D721Med (cell line): Measurements from ENCODE around the gene SLC6A6.
"Not testable (repeated sequence)": the region's sequence is repeated elsewhere in the genome, so short reads cannot be mapped to it uniquely, and the experiment has no call there.

Experiments used
- DNase-seq: peaks from one replicate; pipeline ENCODE4 v3.0.0; 2011; ENCODE audit warnings: low spot score; ENCODE audit not compliant: insufficient read length
- FAIRE-seq: peaks from 2 replicates; lab custom pipeline; 2011; peaks lifted over from hg19 to GRCh38; lab: Jason Lieb, UNC
- TF ChIP-seq, protein P1 (sequence below): IDR thresholded peaks from 2 replicates; pipeline ENCODE4 v1.5.1; 2012; ENCODE audit warnings: mild to moderate bottlenecking, control low read depth; ENCODE audit not compliant: insufficient read depth; ENCODE audit errors: missing control alignments

SLC6A6 gene

DNA sequence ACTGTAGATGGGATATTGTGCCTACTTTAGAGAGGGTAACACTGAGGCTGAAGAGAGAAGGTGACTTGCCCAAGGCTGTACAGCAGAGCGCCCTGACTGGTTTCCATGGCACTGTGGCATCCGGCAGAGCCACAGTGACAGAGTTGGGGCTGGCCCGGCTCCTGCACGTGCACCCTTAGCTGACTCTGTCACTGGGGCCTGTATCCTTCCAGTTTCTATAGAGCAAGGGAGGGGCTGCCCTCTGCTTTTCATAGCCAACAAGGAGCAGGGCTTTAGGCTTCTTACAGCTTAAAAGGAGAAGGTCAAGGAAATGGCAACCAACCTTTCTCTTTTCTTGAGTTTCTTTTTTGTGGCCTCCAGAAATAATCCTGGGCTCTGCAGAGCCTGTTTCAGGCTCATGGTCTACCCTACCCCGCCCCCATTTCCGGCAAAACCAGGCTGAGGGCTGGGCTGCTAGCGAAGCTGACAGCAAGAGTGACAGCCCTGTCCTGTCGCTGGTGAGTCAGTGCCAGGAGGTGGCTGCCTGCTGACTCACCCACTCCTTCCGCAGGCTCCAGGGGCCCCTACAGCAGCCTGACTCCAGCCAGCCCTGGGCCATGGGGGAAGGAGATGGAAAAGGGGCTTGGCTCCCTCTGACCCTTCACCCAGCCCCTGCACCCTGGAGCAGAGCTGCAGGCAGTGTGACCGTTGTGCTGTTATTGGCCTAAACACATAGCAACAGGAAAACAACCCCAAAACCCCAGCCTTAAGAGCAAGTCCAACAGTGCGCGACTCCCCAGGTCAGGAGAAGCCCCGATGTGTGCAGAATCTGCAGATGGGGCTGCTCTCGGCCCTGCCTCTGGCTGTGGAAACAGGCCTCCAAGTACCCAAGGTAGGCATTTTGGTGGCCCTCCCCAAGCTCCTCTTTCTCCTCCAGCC is 29.8 kb downstream of the SLC6A6 start:
- TF ChIP-seq, protein P1, sequence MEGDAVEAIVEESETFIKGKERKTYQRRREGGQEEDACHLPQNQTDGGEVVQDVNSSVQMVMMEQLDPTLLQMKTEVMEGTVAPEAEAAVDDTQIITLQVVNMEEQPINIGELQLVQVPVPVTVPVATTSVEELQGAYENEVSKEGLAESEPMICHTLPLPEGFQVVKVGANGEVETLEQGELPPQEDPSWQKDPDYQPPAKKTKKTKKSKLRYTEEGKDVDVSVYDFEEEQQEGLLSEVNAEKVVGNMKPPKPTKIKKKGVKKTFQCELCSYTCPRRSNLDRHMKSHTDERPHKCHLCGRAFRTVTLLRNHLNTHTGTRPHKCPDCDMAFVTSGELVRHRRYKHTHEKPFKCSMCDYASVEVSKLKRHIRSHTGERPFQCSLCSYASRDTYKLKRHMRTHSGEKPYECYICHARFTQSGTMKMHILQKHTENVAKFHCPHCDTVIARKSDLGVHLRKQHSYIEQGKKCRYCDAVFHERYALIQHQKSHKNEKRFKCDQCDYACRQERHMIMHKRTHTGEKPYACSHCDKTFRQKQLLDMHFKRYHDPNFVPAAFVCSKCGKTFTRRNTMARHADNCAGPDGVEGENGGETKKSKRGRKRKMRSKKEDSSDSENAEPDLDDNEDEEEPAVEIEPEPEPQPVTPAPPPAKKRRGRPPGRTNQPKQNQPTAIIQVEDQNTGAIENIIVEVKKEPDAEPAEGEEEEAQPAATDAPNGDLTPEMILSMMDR = no peak
- DNase-seq (no peak), FAIRE-seq (no peak)

DNA sequence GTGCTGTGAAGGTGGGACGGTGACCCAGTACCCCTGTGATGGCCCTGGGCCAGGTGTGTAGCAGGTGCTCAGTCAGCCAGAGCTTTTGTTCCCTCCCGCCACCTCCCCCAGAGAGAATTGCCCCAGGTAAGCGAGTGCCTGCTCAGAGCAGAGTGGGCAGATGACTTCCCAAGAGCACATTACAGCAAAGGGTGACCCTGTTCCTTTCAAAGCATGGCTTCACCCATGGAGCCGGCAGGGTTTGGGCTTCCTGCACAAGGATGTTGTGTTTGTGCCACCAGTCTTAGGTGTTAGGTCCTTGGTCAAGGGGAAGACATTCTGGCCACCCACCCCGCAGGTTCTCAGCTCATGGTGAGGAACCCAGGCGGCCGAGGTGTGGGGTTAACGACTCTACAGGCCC is 30.7 kb downstream of the SLC6A6 start:
- TF ChIP-seq, protein P1 = no peak
- DNase-seq (no peak), FAIRE-seq (no peak)

DNA sequence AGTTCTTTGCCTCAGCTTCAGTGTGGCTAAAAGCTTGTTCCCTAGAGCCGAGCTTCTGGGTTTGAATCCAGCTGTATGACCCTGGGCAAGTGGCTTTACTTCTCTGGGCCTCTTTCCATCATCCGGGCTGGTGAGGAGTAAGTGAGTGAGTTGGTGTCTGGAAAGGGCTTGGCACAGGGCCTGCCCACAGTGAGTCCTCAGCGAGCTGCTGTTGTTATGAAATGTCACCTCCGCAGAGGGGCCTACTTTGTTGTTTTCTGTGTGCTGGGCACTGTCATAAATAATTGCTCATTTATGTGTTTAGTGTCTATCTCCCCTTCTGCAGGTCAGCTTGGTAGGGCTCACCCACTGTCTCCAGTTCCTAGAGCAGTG is 31.7 kb downstream of the SLC6A6 start:
- FAIRE-seq (no peak), DNase-seq (no peak)
- TF ChIP-seq, protein P1 = no peak

DNA sequence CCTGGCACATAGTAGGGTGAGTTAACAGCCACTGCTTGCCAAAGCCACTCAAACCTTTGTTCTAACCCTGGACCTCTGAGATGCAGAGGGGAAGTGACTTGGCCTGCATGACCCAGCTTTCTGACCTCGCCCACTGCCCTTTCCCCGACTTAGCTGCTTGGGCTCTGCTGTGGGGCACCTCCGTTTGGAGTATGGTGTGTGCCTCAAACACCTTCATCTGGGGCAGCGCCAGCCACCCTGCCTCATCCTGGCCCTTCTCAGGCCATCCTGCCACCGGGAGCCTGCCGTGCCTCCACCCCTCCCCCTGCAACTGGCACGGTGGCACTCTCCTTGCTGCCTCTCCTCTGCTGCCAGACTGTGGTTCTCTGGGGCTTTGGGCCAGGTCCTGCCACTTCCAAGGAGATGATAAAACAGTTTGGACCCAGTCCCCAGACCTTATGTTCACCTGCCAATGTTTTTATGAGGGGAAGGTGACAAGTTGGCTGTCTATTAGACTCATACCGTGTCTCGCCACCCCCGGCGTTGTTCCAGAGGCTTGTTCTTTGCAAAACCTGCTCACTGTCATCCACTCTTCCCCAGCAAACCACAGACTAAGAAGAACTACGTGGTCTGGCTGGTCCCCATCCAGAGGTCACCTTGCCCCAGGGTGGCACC is 32.2 kb downstream of the SLC6A6 start:
- TF ChIP-seq, protein P1 = no peak
- DNase-seq (no peak), FAIRE-seq (no peak)

DNA sequence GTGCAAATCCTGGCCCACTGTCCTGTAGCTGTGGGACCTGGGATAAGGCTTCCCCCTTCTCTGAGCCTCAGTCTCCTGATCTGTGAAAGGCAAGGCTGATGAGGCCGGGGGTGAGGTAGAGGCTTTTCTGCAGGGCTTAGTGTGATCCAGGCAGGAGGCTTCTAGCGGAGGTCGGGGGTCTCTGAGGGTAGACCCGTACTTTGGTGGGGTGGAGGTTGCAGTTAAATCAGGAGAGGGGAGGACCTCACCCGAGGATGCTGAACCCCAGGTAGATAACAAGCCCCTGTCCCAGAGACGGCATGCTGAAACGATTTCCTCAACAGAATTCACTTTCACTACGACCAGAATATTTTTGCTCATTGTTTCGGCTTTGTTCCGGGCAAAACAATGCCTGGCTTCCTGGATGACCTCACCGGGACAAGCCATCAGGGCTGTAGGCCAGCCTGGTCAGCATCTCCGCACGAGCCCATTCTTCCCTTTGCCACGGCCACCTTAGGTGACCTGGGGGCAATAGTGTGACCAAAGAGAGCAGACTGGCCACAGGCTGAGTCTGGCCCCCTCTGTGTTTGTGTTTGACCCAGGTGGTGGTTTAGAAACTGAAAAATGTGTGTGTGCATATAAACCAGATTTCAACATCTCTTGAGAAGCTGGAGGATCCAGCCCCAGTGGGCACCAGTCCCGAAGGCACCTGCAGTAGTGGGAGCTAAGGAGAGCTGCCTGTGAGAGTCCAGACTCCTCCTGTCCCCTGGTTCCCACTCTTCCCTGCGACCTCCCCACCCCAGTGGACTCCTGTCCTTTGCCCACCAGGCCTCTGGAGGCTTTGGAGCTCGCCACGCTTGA is 33.0 kb downstream of the SLC6A6 start:
- TF ChIP-seq, protein P1 = no peak
- no peak for FAIRE-seq
- no peak for DNase-seq

DNA sequence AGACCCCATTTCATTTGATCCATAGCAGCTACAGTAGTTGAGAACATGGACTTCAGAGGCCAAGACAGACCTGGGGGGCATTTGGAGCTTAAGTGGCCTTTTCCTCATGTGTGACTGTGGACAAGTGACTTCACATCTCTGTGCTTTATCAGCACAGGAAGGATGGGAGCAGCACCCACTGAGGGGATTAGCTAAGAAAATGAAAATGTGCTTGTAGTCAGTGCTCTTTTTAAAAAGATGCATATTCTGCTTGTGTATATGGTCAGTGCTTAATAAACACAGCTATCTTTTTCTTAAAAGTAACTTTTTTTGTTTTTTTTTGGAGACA is 34.5 kb downstream of the SLC6A6 start:
- FAIRE-seq = no peak
- DNase-seq = no peak
- TF ChIP-seq, protein P1 = no peak

DNA sequence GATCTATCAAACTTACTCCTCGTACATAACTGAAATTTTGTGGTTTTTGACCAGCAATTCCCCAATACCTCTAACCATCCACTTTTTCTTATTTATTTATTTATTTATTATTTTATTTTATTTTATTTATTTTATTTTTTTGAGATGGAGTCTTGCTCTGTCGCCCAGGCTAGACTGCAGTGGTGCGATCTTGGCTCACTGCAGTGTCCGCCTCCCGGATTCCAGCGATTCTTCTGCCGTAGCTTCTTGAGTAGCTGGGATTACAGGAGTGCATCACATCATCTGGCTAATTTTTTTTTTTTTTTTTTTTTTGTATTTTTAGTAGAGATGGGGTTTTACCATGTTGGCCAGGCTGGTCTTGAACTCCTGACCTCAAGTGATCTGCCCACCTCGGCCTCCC is 35.3 kb downstream of the SLC6A6 start:
- FAIRE-seq = not testable (repeated sequence)

More for the DNA sequence above, 35.3 kb downstream of the SLC6A6 start:
- not testable (repeated sequence) for DNase-seq
